HepG2 (cell line): ENCODE results near the gene ACVRL1. TPM values are rescaled to one million over a fixed set of nuclear protein-coding genes. Genes with fewer than 3 reads are reported as not detected.
A peak's percentile ranks its signal among the peaks of the same experiment; 100 is the strongest.

Source experiments
- ATAC-seq: fragments of 200-7000 bp; cut with Tn5 transposase; 3 replicates; pipeline ENCODE4 v1.9.1; 2020; ENCODE audit warnings: mild to moderate bottlenecking, moderate library complexity
- BruUV-seq: library from RNA; stranded (reverse); fragments of 400-500 nt; replicated peaks from 2 replicates; lab custom pipeline; 2021; lab: Mats Ljungman, UMichigan
- CTCF ChIA-PET: fragments of 300-600 bp; formaldehyde crosslinking; extraction: SDS; loops from one replicate; lab custom pipeline; 2021; ENCODE audit warnings: low total read pairs, inconsistent platforms, low intra/inter-chr PET ratio; lab: Yijun Ruan, JAX
- POLR2A ChIA-PET: fragments of 350-600 bp; sonication (Branson Sonifier 250); formaldehyde crosslinking; loops from one replicate; lab custom pipeline; 2020; ENCODE audit warnings: antibody characterized with exemption, inconsistent platforms; lab: Yijun Ruan, JAX
- DNase-seq: peaks from one replicate; pipeline ENCODE4 v3.0.0-alpha.2; 2015; ENCODE audit warnings: low spot score
- FAIRE-seq: peaks from 3 replicates; lab custom pipeline; 2011; peaks lifted over from hg19 to GRCh38; lab: Jason Lieb, UNC
- H2AFZ ChIP-seq: one replicate; pipeline ENCODE4 v1.6.1; 2011; ENCODE audit warnings: low read length, inconsistent platforms
- H3K27ac ChIP-seq: fragments of 300-600 bp; 3 replicates; pipeline ENCODE4 v1.8.0; 2011; ENCODE audit warnings: mixed run types, mild to moderate bottlenecking, mixed read lengths, low read length, inconsistent platforms; ENCODE audit not compliant: insufficient read depth; ENCODE audit errors: extremely low read length
- H3K27me3 ChIP-seq, 2 experiments: fragments of 200-600 bp in 1 of 2; 2 replicates in 1 of 2; 3 replicates in 1 of 2; pipeline versions ENCODE4 v1.6.0 to v1.8.0; 2011; ENCODE audit warnings: low read length in 2 of 2, mild to moderate bottlenecking in 2 of 2, moderate library complexity in 2 of 2, inconsistent platforms in 1 of 2; ENCODE audit not compliant: insufficient read depth in 2 of 2, control insufficient read depth in 1 of 2
- H3K36me3 ChIP-seq, 2 experiments: fragments of 200-600 bp in 1 of 2; replicated peaks in 1 of 2; 2 replicates in 1 of 2; 3 replicates in 1 of 2; pipeline versions ENCODE4 v1.5.1 to v1.8.0; 2011; ENCODE audit warnings: low read length in 2 of 2, inconsistent platforms in 1 of 2; ENCODE audit not compliant: insufficient read depth in 2 of 2, control insufficient read depth in 1 of 2
- H3K4me1 ChIP-seq: 2 replicates; pipeline ENCODE4 v1.5.1; 2012; ENCODE audit warnings: low read length, inconsistent platforms; ENCODE audit not compliant: insufficient read depth
- H3K4me2 ChIP-seq: 2 replicates; pipeline ENCODE4 v1.6.0; 2011; ENCODE audit warnings: low read depth, low read length, inconsistent platforms
- H3K4me3 ChIP-seq, 3 experiments: fragments of 200-600 bp in 1 of 3; sonication (generic), shearing (Covaris generic) in 1 of 3; replicated peaks in 1 of 3; 2 replicates each; pipeline ENCODE4 v1.5.1; 2011 to 2016; ENCODE audit warnings: low read length in 3 of 3, inconsistent platforms in 2 of 3, low read depth in 2 of 3, mild to moderate bottlenecking in 2 of 3, control low read depth in 1 of 3, mixed read lengths in 1 of 3; ENCODE audit not compliant: insufficient read depth in 1 of 3
- H3K79me2 ChIP-seq: one replicate; pipeline ENCODE4 v1.6.1; 2011; ENCODE audit warnings: low read length, inconsistent platforms; ENCODE audit not compliant: insufficient read depth
- H3K9ac ChIP-seq: 2 replicates; pipeline ENCODE4 v1.6.0; 2011; ENCODE audit warnings: mild to moderate bottlenecking, low read depth, low read length, inconsistent platforms; ENCODE audit not compliant: insufficient read depth
- H3K9me3 ChIP-seq: 2 replicates; pipeline ENCODE4 v1.5.1; 2012; ENCODE audit warnings: mild to moderate bottlenecking, low read length
- H4K20me1 ChIP-seq: 2 replicates; pipeline ENCODE4 v1.6.0; 2011; ENCODE audit warnings: inconsistent platforms, mild to moderate bottlenecking, low read length, moderate library complexity; ENCODE audit not compliant: insufficient read depth
- CEBPZ ChIP-seq: IDR thresholded peaks from 2 replicates; pipeline ENCODE4 v1.6.1; 2012; ENCODE audit warnings: low read length, improper control_type of control experiment
- CREM ChIP-seq, 2 experiments: sonication (generic) in 1 of 2; formaldehyde crosslinking in 1 of 2; IDR thresholded peaks; 2 replicates each; pipeline versions ENCODE4 v1.4.0 to v1.6.1; 2016 to 2020; ENCODE audit warnings: antibody characterized with exemption in 1 of 2, mild to moderate bottlenecking in 1 of 2, missing genetic modification reagents in 1 of 2
- FLYWCH1 ChIP-seq: sonication (generic); formaldehyde crosslinking; IDR thresholded peaks from 2 replicates; pipeline ENCODE4 v1.8.1; 2023; ENCODE audit warnings: mild to moderate bottlenecking, missing genetic modification reagents
- HMGA1 ChIP-seq: sonication (generic); formaldehyde crosslinking; conservative IDR thresholded peaks from 2 replicates; pipeline ENCODE4 v1.4.0; 2020; ENCODE audit warnings: missing genetic modification reagents
- IRX3 ChIP-seq: sonication (generic); formaldehyde crosslinking; IDR thresholded peaks from 2 replicates; pipeline ENCODE4 v1.8.1; 2023; ENCODE audit warnings: mild to moderate bottlenecking, low read depth, missing genetic modification reagents, borderline replicate concordance
- RBFOX2 ChIP-seq: fragments of 200-400 bp; formaldehyde crosslinking; IDR thresholded peaks from 2 replicates; pipeline ENCODE4 v1.6.1; 2017; ENCODE audit warnings: low read depth, mild to moderate bottlenecking, low read length
- SIN3A ChIP-seq: IDR thresholded peaks from 2 replicates; pipeline ENCODE4 v1.6.1; 2011; ENCODE audit warnings: low read depth, mild to moderate bottlenecking, control low read depth, low read length, borderline replicate concordance
- TAF15 ChIP-seq: fragments of 200-400 bp; formaldehyde crosslinking; IDR thresholded peaks from one replicate; pipeline ENCODE4 v1.6.1; 2018; ENCODE audit warnings: mild to moderate bottlenecking, low read depth, low read length; ENCODE audit not compliant: poor library complexity, severe bottlenecking
- TBP ChIP-seq: sonication (generic); formaldehyde crosslinking; IDR thresholded peaks from 2 replicates; pipeline ENCODE4 v1.5.0; 2020; ENCODE audit warnings: missing genetic modification reagents
- ZKSCAN5 ChIP-seq: sonication (generic); formaldehyde crosslinking; IDR thresholded peaks from 2 replicates; pipeline ENCODE4 v1.5.1; 2020; ENCODE audit warnings: mild to moderate bottlenecking, missing genetic modification reagents
- ZNF121 ChIP-seq: sonication (generic); formaldehyde crosslinking; IDR thresholded peaks from 2 replicates; pipeline ENCODE4 v1.5.0; 2020; ENCODE audit warnings: mild to moderate bottlenecking, missing genetic modification reagents
- ZNF430 ChIP-seq: sonication (generic); formaldehyde crosslinking; IDR thresholded peaks from 2 replicates; pipeline ENCODE4 v1.9.0; 2021; ENCODE audit warnings: mild to moderate bottlenecking, missing genetic modification reagents
- ZNF761 ChIP-seq: sonication (generic); formaldehyde crosslinking; conservative IDR thresholded peaks from 2 replicates; pipeline ENCODE4 v1.4.0; 2020; ENCODE audit warnings: mild to moderate bottlenecking, missing genetic modification reagents
- ZNF839 ChIP-seq: sonication (generic); formaldehyde crosslinking; IDR thresholded peaks from 2 replicates; pipeline ENCODE4 v1.4.0; 2020; ENCODE audit warnings: missing genetic modification reagents, mild to moderate bottlenecking, borderline replicate concordance
- WGBS: methylation state at CpG from one replicate; pipeline ENCODE4 v1.1.6; 2017; ENCODE audit warnings: low lambda C conversion rate; 5-methylcytosine and 5-hydroxymethylcytosine counted together
- in situ Hi-C: cut with HindIII; loops from 2 replicates; pipeline ENCODE4 v1.10.0; 2017; ENCODE audit warnings: low pct_unique_long_range_greater_than_20kb; ENCODE audit not compliant: extremely low pct_ligation_motif_present
- intact Hi-C: fragments of 100-400 bp; cut with micrococcal nuclease; formaldehyde crosslinking; loops from one replicate; pipeline ENCODE4 v1.10.0; 2022; ENCODE audit not compliant: unreplicated experiment
- polyA plus RNA-seq, 8 experiments: library from polyadenylated mRNA; depleted of rRNA in 3 of 8; stranded (reverse) in 7 of 8; unstranded in 1 of 8; fragments of >200 nt; fragmentation: Illumina TruSeq in 4 of 8; extraction: Trizol in 4 of 8; gene quantifications; 2 replicates each; pipeline versions ENCODE4 v1.2.1 to v1.2.3, GENCODE V29; 2011 to 2016; ENCODE audit warnings: low read depth in 4 of 8, missing spikeins in 1 of 8, mixed read lengths in 1 of 8; ENCODE audit not compliant: insufficient read depth in 1 of 8
- total RNA-seq, 5 experiments: library from RNA; depleted of rRNA; stranded (reverse); fragments of >200 nt; fragmentation: Illumina TruSeq; extraction: Trizol; gene quantifications; 2 replicates each; pipeline ENCODE4 v1.2.3, GENCODE V29; 2016; ENCODE audit warnings: low read depth in 1 of 5
- TF ChIP-seq, protein P1 (sequence below): sonication (generic); formaldehyde crosslinking; IDR thresholded peaks from 2 replicates; pipeline ENCODE4 v1.5.0; 2020; ENCODE audit warnings: mild to moderate bottlenecking, missing genetic modification reagents, borderline replicate concordance
- TF ChIP-seq, protein P2 (sequence below): sonication (generic); formaldehyde crosslinking; conservative IDR thresholded peaks from 2 replicates; pipeline ENCODE4 v1.8.1; 2023; ENCODE audit warnings: missing genetic modification reagents

The ACVRL1 gene
- total and polyA plus RNA-seq, 2 of the 13 experiments (the other 11 are each of a cell fraction or from before 2014, with no cell fraction given): not detected

GRCh38 chr12:51951843-51952722 is 44.8 kb downstream of the ACVRL1 start:
- peaks cover 50% of the 10 kb centered on the region for H3K79me2 ChIP-seq
- H3K27ac ChIP-seq: peak overlapping the region; percentile 60
- peak; percentile 36 for ATAC-seq
- H2AFZ ChIP-seq: no peak overlapping the region
- 0% methylated on average over 8 of the region's 50 CpGs for WGBS
- H3K9ac ChIP-seq: peak overlapping the region; percentile 89
- no peaks in the 10 kb centered on the region for H4K20me1 ChIP-seq
- no peaks in the 10 kb centered on the region for H3K9me3 ChIP-seq
- no TSS peak for BruUV-seq
- CTCF ChIA-PET: no interaction called here
- no peaks in the 10 kb centered on the region for H3K36me3 ChIP-seq
- H3K4me2 ChIP-seq: peak overlapping the region; percentile 93
- POLR2A ChIA-PET: interaction anchor here (2.0 kb wide), 1 partner anchor 25 kb away, joined by 5 read pairs; no protein-coding TSS in a partner anchor
- DNase-seq: no peak
- intact Hi-C loops (loop anchor here (1.0 kb wide), 1 partner anchor 28 kb away; no protein-coding TSS in a partner anchor), in situ Hi-C loops (no loop called here)
- H3K4me3 ChIP-seq: peak overlapping the region; percentile 77 to 88 (median 85)
- peaks cover 5 to 29% of the 10 kb centered on the region in 2 experiments for H3K27me3 ChIP-seq
- H3K4me1 ChIP-seq: peaks cover 44% of the 10 kb centered on the region
- FAIRE-seq: no peak
- no peak for TF ChIP-seq ZKSCAN5
- TF ChIP-seq ZNF430 (CRISPR knock-in tag): 0 out of 2 replicates have a peak, but pooled peaks have one; percentile 38
- no peak for TF ChIP-seq ZNF761 (CRISPR knock-in tag)
- TF ChIP-seq ZNF121: no peak
- no peak for TF ChIP-seq TAF15
- TF ChIP-seq, protein P1, sequence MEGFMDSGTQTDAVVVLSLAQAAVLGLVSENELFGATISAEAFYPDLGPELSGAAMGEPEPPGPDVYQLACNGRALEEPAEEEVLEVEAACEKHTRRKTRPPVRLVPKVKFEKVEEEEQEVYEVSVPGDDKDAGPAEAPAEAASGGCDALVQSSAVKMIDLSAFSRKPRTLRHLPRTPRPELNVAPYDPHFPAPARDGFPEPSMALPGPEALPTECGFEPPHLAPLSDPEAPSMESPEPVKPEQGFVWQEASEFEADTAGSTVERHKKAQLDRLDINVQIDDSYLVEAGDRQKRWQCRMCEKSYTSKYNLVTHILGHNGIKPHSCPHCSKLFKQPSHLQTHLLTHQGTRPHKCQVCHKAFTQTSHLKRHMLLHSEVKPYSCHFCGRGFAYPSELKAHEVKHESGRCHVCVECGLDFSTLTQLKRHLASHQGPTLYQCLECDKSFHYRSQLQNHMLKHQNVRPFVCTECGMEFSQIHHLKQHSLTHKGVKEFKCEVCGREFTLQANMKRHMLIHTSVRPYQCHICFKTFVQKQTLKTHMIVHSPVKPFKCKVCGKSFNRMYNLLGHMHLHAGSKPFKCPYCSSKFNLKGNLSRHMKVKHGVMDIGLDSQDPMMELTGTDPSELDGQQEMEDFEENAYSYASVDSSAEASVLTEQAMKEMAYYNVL (CRISPR knock-in tag): 0 out of 2 replicates have a peak, but pooled peaks have one; percentile 33
- no peak for TF ChIP-seq TBP (CRISPR knock-in tag)
- TF ChIP-seq FLYWCH1 (CRISPR knock-in tag): 0 out of 2 replicates have a peak, but pooled peaks have one; percentile 81
- TF ChIP-seq HMGA1 (CRISPR knock-in tag): no peak
- no peak for TF ChIP-seq SIN3A
- 0 out of 2 replicates have a peak, but pooled peaks have one; percentile 20 for TF ChIP-seq RBFOX2
- TF ChIP-seq, protein P2, sequence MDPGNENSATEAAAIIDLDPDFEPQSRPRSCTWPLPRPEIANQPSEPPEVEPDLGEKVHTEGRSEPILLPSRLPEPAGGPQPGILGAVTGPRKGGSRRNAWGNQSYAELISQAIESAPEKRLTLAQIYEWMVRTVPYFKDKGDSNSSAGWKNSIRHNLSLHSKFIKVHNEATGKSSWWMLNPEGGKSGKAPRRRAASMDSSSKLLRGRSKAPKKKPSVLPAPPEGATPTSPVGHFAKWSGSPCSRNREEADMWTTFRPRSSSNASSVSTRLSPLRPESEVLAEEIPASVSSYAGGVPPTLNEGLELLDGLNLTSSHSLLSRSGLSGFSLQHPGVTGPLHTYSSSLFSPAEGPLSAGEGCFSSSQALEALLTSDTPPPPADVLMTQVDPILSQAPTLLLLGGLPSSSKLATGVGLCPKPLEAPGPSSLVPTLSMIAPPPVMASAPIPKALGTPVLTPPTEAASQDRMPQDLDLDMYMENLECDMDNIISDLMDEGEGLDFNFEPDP (CRISPR knock-in tag): 0 out of 2 replicates have a peak, but pooled peaks have one; percentile 54
- no peak for TF ChIP-seq IRX3 (CRISPR knock-in tag)
- no peak for TF ChIP-seq CREM (IDR thresholded peaks at IDR 0.05)
- TF ChIP-seq CREM (CRISPR knock-in tag; IDR thresholded peaks at IDR 0.05): no peak
- TF ChIP-seq CEBPZ: no peak
- no peak for TF ChIP-seq ZNF839 (CRISPR knock-in tag)
